ENCODE measurements around the gene CCSER1. TPM values are rescaled to one million over a fixed set of nuclear protein-coding genes. Genes with fewer than 3 reads are reported as not detected.

CCSER1 gene
- total and polyA plus RNA-seq, 4 donors, result 0.61 to 23.0 (median 3.8) TPM

- 75 to 82% methylated on average over 1 of the region's 1 CpG for WGBS, 2 donors
- Histone ChIP-seq H3K4me1 (ENCODE audit: control insufficient read depth in 5 of 5, insufficient read depth in 5 of 5, low read length in 5 of 5) (peaks cover 0 to 5% (median 0%) of the 10 kb centered on the region in 5 donors), H3K9ac (ENCODE audit: insufficient read depth in 1 of 2, low read length in 2 of 2) (no peak overlapping the region), H3K36me3 (ENCODE audit: control insufficient read depth in 4 of 4, insufficient read depth in 4 of 4, low read length in 4 of 4) (no peaks in the 10 kb centered on the region), H3K27ac (ENCODE audit: low read depth in 1 of 2, low read length in 1 of 2) (no peak overlapping the region), H3K9me3 (ENCODE audit: control insufficient read depth in 4 of 4, insufficient read depth in 3 of 4, low read length in 3 of 4) (no peaks in the 10 kb centered on the region), H3K4me3 (no peak overlapping the region), H3K27me3 (ENCODE audit: control insufficient read depth in 3 of 3, insufficient read depth in 3 of 3, low read length in 2 of 3) (no peaks in the 10 kb centered on the region)
- no peak for TF ChIP-seq CTCF (IDR thresholded peaks at IDR 0.05; ENCODE audit: control extremely low read depth, extremely low read depth)
- ATAC-seq (ENCODE audit: insufficient read depth, low FRiP score) (no peak), DNase-seq (no peak)
Observed at GRCh38 chr4:90769251-90769650, 642.1 kb downstream of the CCSER1 start.

GRCh38 chr4:90780193-90780592 is 653.0 kb downstream of the CCSER1 start:
- Histone ChIP-seq H3K4me1 (ENCODE audit: control insufficient read depth in 5 of 5, insufficient read depth in 5 of 5, low read length in 5 of 5) (no peaks in the 10 kb centered on the region), H3K27ac (ENCODE audit: low read depth in 1 of 2, low read length in 1 of 2) (no peak overlapping the region), H3K36me3 (ENCODE audit: control insufficient read depth in 4 of 4, insufficient read depth in 4 of 4, low read length in 4 of 4) (no peaks in the 10 kb centered on the region), H3K4me3 (no peak overlapping the region), H3K9me3 (ENCODE audit: control insufficient read depth in 4 of 4, insufficient read depth in 3 of 4, low read length in 3 of 4) (no peaks in the 10 kb centered on the region), H3K9ac (ENCODE audit: insufficient read depth in 1 of 2, low read length in 2 of 2) (no peak overlapping the region), H3K27me3 (ENCODE audit: control insufficient read depth in 3 of 3, insufficient read depth in 3 of 3, low read length in 2 of 3) (no peaks in the 10 kb centered on the region)
- TF ChIP-seq CTCF (IDR thresholded peaks at IDR 0.05; ENCODE audit: control extremely low read depth, extremely low read depth), result no peak
- ATAC-seq (ENCODE audit: insufficient read depth, low FRiP score) (no peak), DNase-seq (no peak)
- 92 to 95% methylated on average over 1 of the region's 1 CpG for WGBS, 2 donors

- WGBS, 2 donors, result 93 to 98% methylated on average over 1 of the region's 1 CpG
- Histone ChIP-seq H3K9me3 (ENCODE audit: control insufficient read depth in 4 of 4, insufficient read depth in 3 of 4, low read length in 3 of 4) (no peaks in the 10 kb centered on the region), H3K27me3 (ENCODE audit: control insufficient read depth in 3 of 3, insufficient read depth in 3 of 3, low read length in 2 of 3) (no peaks in the 10 kb centered on the region), H3K27ac (ENCODE audit: low read depth in 1 of 2, low read length in 1 of 2) (no peak overlapping the region), H3K4me3 (no peak overlapping the region), H3K36me3 (ENCODE audit: control insufficient read depth in 4 of 4, insufficient read depth in 4 of 4, low read length in 4 of 4) (no peaks in the 10 kb centered on the region), H3K9ac (ENCODE audit: insufficient read depth in 1 of 2, low read length in 2 of 2) (no peak overlapping the region), H3K4me1 (ENCODE audit: control insufficient read depth in 5 of 5, insufficient read depth in 5 of 5, low read length in 5 of 5) (no peaks in the 10 kb centered on the region)
- DNase-seq, result no peak
- no peak for ATAC-seq (ENCODE audit: insufficient read depth, low FRiP score)
- no peak for TF ChIP-seq CTCF (IDR thresholded peaks at IDR 0.05; ENCODE audit: control extremely low read depth, extremely low read depth)
Observed at GRCh38 chr4:90786602-90787001, 659.4 kb downstream of the CCSER1 start.

- no peak for ATAC-seq (ENCODE audit: insufficient read depth, low FRiP score)
- 57 to 70% methylated on average over 2 of the region's 2 CpGs for WGBS, 2 donors
Observed at GRCh38 chr4:90792696-90793095, 665.5 kb downstream of the CCSER1 start.

More at GRCh38 chr4:90792696-90793095, 665.5 kb downstream of the CCSER1 start:
- no peaks in the 10 kb centered on the region for H3K36me3 ChIP-seq (ENCODE audit: control insufficient read depth in 4 of 4, insufficient read depth in 4 of 4, low read length in 4 of 4)
- H3K4me1 ChIP-seq (ENCODE audit: control insufficient read depth in 5 of 5, insufficient read depth in 5 of 5, low read length in 5 of 5), result no peaks in the 10 kb centered on the region
- DNase-seq, result no peak
- H3K4me3 ChIP-seq, result no peak overlapping the region
- no peaks in the 10 kb centered on the region for H3K9me3 ChIP-seq (ENCODE audit: control insufficient read depth in 4 of 4, insufficient read depth in 3 of 4, low read length in 3 of 4)
- H3K27ac ChIP-seq (ENCODE audit: low read depth in 1 of 2, low read length in 1 of 2), result no peak overlapping the region
- no peak overlapping the region for H3K9ac ChIP-seq (ENCODE audit: insufficient read depth in 1 of 2, low read length in 2 of 2)
- H3K27me3 ChIP-seq (ENCODE audit: control insufficient read depth in 3 of 3, insufficient read depth in 3 of 3, low read length in 2 of 3), result no peaks in the 10 kb centered on the region
- TF ChIP-seq CTCF (IDR thresholded peaks at IDR 0.05; ENCODE audit: control extremely low read depth, extremely low read depth), result no peak
